ENCODE results near the gene CERS4. TPM values are rescaled to one million over a fixed set of nuclear protein-coding genes. Genes with fewer than 3 reads are reported as not detected.
"Not testable (repeated sequence)": the region's sequence is repeated elsewhere in the genome, so short reads cannot be mapped to it uniquely, and the experiment has no call there.

Gene CERS4
- total and polyA plus RNA-seq, 2 donors (not counting 1 experiment from before 2014, with no cell fraction given), result 104 to 125 TPM

GRCh38 chr19:8196271-8196927, 12.8 kb upstream of the CERS4 start:
- intact Hi-C loops (cut with micrococcal nuclease), result no loop called here
- peak overlapping the region in 1 of 5 experiments; percentile 36 for H3K4me3 ChIP-seq (ENCODE audit: control extremely low read depth in 1 of 5, extremely low read depth in 1 of 5, insufficient read depth in 1 of 5, low read depth in 2 of 5, low read length in 4 of 5)
- H3K27me3 ChIP-seq (replicated peaks in 1 of 4; ENCODE audit: control extremely low read depth in 1 of 4, control insufficient read depth in 3 of 4, insufficient read depth in 4 of 4, low read length in 3 of 4), result no peaks in the 10 kb centered on the region
- no peak overlapping the region for H3K9ac ChIP-seq (ENCODE audit: low read length)
- ATAC-seq (ENCODE audit: low read depth) (no peak), DNase-seq (peak; percentile 61)
- H3K27ac Mint-ChIP-seq, result peak overlapping the region; percentile 85
- H3K9me3 ChIP-seq (ENCODE audit: control extremely low read depth in 1 of 3, control insufficient read depth in 2 of 3, insufficient read depth in 1 of 3, low read length in 2 of 3), result peaks cover 0 to 13% (median 0%) of the 10 kb centered on the region in 3 donors
- H2AFZ ChIP-seq (ENCODE audit: insufficient read depth, low read depth, low read length, poor library complexity, severe bottlenecking), result no peak overlapping the region
- H3K27me3 Mint-ChIP-seq, result no peaks in the 10 kb centered on the region
- H3K36me3 ChIP-seq (replicated peaks in 1 of 2; ENCODE audit: control extremely low read depth in 1 of 2, control insufficient read depth in 1 of 2, extremely low read depth in 1 of 2, insufficient read depth in 2 of 2, low read length in 1 of 2), result no peaks in the 10 kb centered on the region
- CTCF ChIA-PET, result interaction anchor here (0.9 to 3.6 kb wide), 5 partner anchors 9 to 38 kb away, joined by 3 to 27 read pairs (median 3); partner anchors contain the start of gene CERS4
- H3K4me1 ChIP-seq (ENCODE audit: control insufficient read depth in 2 of 2, insufficient read depth in 2 of 2, low read length in 2 of 2), result peaks cover 56 to 64% of the 10 kb centered on the region in 2 donors
- TF ChIP-seq CTCF (IDR thresholded peaks at IDR 0.05) (no peak), EZH2 (IDR thresholded peaks at IDR 0.05; ENCODE audit: borderline replicate concordance, insufficient read depth, low read depth, low read length, poor library complexity, severe bottlenecking) (no peak)
- peak overlapping the region; percentile 32 to 96 for H3K27ac ChIP-seq (ENCODE audit: low read length in 2 of 2)
- 19% methylated on average over 4 of the region's 10 CpGs for WGBS (ENCODE audit: insufficient coverage)
- no peaks in the 10 kb centered on the region for H3K9me3 Mint-ChIP-seq (ENCODE audit: insufficient read depth)
- peaks cover 55% of the 10 kb centered on the region for H3K4me1 Mint-ChIP-seq
- H3K4me2 ChIP-seq (replicated peaks; ENCODE audit: low read depth, low read length, poor library complexity, severe bottlenecking), result peak overlapping the region; percentile 44
- peak overlapping the region; percentile 76 for H3K4me3 Mint-ChIP-seq
- H3K79me2 ChIP-seq (ENCODE audit: control insufficient read depth, insufficient read depth, low read length), result no peaks in the 10 kb centered on the region
- H4K20me1 ChIP-seq (ENCODE audit: control insufficient read depth, insufficient read depth, low read length, poor library complexity, severe bottlenecking), result no peaks in the 10 kb centered on the region
- POLR2A ChIA-PET, result interaction anchor here (0.9 to 4.4 kb wide), 3 partner anchors 14 to 47 kb away, joined by 4 to 71 read pairs (median 5); partner anchors contain the start of gene CERS4

GRCh38 chr19:8203288-8204120, 5.7 kb upstream of the CERS4 start:
- ATAC-seq (ENCODE audit: low read depth); H3K9me3 Mint-ChIP-seq (ENCODE audit: insufficient read depth); H3K4me2 ChIP-seq (replicated peaks; ENCODE audit: low read depth, low read length, poor library complexity, severe bottlenecking); H3K4me1 ChIP-seq (ENCODE audit: control insufficient read depth in 2 of 2, insufficient read depth in 2 of 2, low read length in 2 of 2); H3K4me3 Mint-ChIP-seq; H4K20me1 ChIP-seq (ENCODE audit: control insufficient read depth, insufficient read depth, low read length, poor library complexity, severe bottlenecking); H3K27me3 Mint-ChIP-seq; H3K9me3 ChIP-seq (ENCODE audit: control extremely low read depth in 1 of 3, control insufficient read depth in 2 of 3, insufficient read depth in 1 of 3, low read length in 2 of 3); intact Hi-C loops (cut with micrococcal nuclease); H3K79me2 ChIP-seq (ENCODE audit: control insufficient read depth, insufficient read depth, low read length); H3K27me3 ChIP-seq (replicated peaks in 1 of 4; ENCODE audit: control extremely low read depth in 1 of 4, control insufficient read depth in 3 of 4, insufficient read depth in 4 of 4, low read length in 3 of 4); H3K27ac ChIP-seq (ENCODE audit: low read length in 2 of 2); H3K36me3 ChIP-seq (replicated peaks in 1 of 2; ENCODE audit: control extremely low read depth in 1 of 2, control insufficient read depth in 1 of 2, extremely low read depth in 1 of 2, insufficient read depth in 2 of 2, low read length in 1 of 2); H3K4me1 Mint-ChIP-seq; H3K4me3 ChIP-seq (ENCODE audit: control extremely low read depth in 1 of 5, extremely low read depth in 1 of 5, insufficient read depth in 1 of 5, low read depth in 2 of 5, low read length in 4 of 5); H2AFZ ChIP-seq (ENCODE audit: insufficient read depth, low read depth, low read length, poor library complexity, severe bottlenecking); DNase-seq; H3K9ac ChIP-seq (ENCODE audit: low read length): not testable (repeated sequence)
- POLR2A ChIA-PET, result interaction anchor here (0.6 to 1.6 kb wide), 2 partner anchors 9 to 19 kb away, joined by 3 to 5 read pairs; no protein-coding TSS in a partner anchor
- peak overlapping the region; percentile 50 for H3K27ac Mint-ChIP-seq
- CTCF ChIA-PET, result interaction anchor here (1.1 to 1.6 kb wide), 2 partner anchors 45 to 50 kb away, joined by 3 to 4 read pairs; no protein-coding TSS in a partner anchor
- 87% methylated on average over 13 of the region's 15 CpGs for WGBS (ENCODE audit: insufficient coverage)
